Uterus (tissue), 4 donors: ENCODE measurements around the gene CALHM2. TPM values are rescaled to one million over a fixed set of nuclear protein-coding genes. Genes with fewer than 3 reads are reported as not detected.
A peak's percentile ranks its signal among the peaks of the same experiment; 100 is the strongest.

Experiments used
- DNase-seq, 2 donors: peaks; one replicate each; pipeline ENCODE4 v3.0.0-alpha.2; 2019 to 2020
- H3K27ac ChIP-seq, 2 donors: fragments of 200-600 bp; sonication (generic); 1 replicate in 1 of 2; 2 replicates in 1 of 2; pipeline ENCODE4 v1.5.1; 2016 to 2018
- H3K27me3 ChIP-seq, 2 donors: fragments of 200-600 bp; sonication (generic); one replicate each; pipeline ENCODE4 v1.5.1; 2018 to 2019; ENCODE audit warnings: control low read depth in 1 of 2
- H3K36me3 ChIP-seq, 2 donors: fragments of 200-600 bp; sonication (generic); one replicate each; pipeline ENCODE4 v1.5.1; 2019; ENCODE audit warnings: control low read depth in 1 of 2
- H3K4me1 ChIP-seq, 2 donors: fragments of 200-600 bp; sonication (generic); one replicate each; pipeline ENCODE4 v1.5.1; 2018 to 2019; ENCODE audit warnings: control low read depth in 1 of 2
- H3K4me3 ChIP-seq, 2 donors: fragments of 200-600 bp; sonication (generic); 1 replicate in 1 of 2; 2 replicates in 1 of 2; pipeline ENCODE4 v1.5.1; 2018 to 2019; ENCODE audit warnings: mild to moderate bottlenecking in 1 of 2
- H3K9me3 ChIP-seq, 2 donors: fragments of 200-600 bp; sonication (generic); one replicate each; pipeline ENCODE4 v1.5.1; 2019; ENCODE audit warnings: control low read depth in 1 of 2
- POLR2A ChIP-seq, 2 donors: fragments of 450-650 bp; IDR thresholded peaks; one replicate each; pipeline ENCODE4 v1.6.1; 2016; ENCODE audit warnings: antibody characterized with exemption in 2 of 2, mild to moderate bottlenecking in 1 of 2, moderate library complexity in 1 of 2
- intact Hi-C: fragments of 100-400 bp; cut with DNase I; formaldehyde crosslinking; loops from one replicate; pipeline ENCODE4 v1.15.1; 2023; ENCODE audit warnings: low total_unique reads
- total RNA-seq, 4 donors: library from RNA; depleted of rRNA in 3 of 4; stranded (reverse); fragments of >200 nt in 3 of 4; gene quantifications; one replicate each; pipeline versions ENCODE4 v1.1.0 to v1.2.4, GENCODE V29; 2014 to 2023
- TF ChIP-seq, protein P1 (sequence below), 4 experiments: fragments of 200-600 bp in 2 of 4; fragments of 450-650 bp in 2 of 4; sonication (generic) in 2 of 4; IDR thresholded peaks; one replicate each; pipeline ENCODE4 v1.5.1; 2016 to 2019; ENCODE audit warnings: antibody characterized with exemption in 4 of 4, mild to moderate bottlenecking in 2 of 4, moderate library complexity in 1 of 4
- donor health status: DM: yes; HTN: yes; CAD: no.

Gene CALHM2
- total RNA-seq, 4 donors from 2014 or later = 29.7 to 98.7 (median 46.8) TPM

DNA sequence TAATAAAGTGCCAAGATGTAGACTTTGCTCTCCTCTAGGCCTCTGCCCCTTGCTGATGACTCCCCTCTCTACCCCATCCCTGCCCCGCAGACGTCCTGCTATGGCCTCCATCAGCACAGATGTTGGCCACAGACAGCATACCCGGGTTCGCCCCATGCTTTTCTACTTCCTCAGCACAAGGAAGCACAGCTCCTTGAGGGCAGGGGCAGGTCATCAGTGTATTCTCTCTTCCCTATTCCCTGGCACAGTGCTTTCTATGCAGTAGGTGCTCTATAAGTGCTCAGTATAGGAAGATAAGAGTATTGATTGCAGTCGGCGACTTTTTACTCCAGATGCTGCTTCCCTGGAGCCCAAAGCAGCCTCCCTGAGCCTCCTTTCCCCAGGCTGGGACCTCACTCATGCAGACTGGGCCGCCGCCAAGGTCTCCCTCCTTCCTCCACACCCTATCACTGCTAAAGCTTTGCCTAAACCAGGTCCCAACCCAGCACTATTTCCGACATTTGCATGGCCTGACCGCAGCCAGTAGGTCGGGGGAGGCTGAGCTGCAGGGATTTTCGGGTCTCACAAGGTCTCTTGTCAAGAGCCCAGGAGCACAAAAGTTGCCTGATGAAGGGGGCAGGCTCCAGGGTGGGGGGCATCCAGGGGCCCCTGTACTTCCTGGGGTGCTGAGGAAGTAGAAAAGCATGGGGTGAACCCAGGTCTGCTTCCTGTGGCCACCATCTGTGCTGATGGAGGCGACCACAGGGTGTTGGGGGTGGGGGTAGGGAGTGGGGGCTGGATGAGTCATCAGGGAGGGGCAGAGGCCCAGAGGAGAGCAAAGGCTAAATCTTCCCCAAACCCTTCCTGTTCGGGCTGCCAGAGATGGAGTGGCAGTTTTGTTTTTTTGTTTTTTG, 18.8 kb upstream of the CALHM2 start:
- Histone ChIP-seq H3K4me1 (no peaks in the 10 kb centered on the region), H3K4me3 (no peak overlapping the region), H3K36me3 (no peaks in the 10 kb centered on the region), H3K27ac (peak overlapping the region in 1 of 2 donors; percentile 19), H3K27me3 (no peaks in the 10 kb centered on the region), H3K9me3 (no peaks in the 10 kb centered on the region)
- intact Hi-C loops = no loop called here
- no peak for DNase-seq
- TF ChIP-seq POLR2A (IDR thresholded peaks at IDR 0.05) = no peak
- TF ChIP-seq, protein P1, sequence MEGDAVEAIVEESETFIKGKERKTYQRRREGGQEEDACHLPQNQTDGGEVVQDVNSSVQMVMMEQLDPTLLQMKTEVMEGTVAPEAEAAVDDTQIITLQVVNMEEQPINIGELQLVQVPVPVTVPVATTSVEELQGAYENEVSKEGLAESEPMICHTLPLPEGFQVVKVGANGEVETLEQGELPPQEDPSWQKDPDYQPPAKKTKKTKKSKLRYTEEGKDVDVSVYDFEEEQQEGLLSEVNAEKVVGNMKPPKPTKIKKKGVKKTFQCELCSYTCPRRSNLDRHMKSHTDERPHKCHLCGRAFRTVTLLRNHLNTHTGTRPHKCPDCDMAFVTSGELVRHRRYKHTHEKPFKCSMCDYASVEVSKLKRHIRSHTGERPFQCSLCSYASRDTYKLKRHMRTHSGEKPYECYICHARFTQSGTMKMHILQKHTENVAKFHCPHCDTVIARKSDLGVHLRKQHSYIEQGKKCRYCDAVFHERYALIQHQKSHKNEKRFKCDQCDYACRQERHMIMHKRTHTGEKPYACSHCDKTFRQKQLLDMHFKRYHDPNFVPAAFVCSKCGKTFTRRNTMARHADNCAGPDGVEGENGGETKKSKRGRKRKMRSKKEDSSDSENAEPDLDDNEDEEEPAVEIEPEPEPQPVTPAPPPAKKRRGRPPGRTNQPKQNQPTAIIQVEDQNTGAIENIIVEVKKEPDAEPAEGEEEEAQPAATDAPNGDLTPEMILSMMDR (IDR thresholded peaks at IDR 0.05) = no peak

DNA sequence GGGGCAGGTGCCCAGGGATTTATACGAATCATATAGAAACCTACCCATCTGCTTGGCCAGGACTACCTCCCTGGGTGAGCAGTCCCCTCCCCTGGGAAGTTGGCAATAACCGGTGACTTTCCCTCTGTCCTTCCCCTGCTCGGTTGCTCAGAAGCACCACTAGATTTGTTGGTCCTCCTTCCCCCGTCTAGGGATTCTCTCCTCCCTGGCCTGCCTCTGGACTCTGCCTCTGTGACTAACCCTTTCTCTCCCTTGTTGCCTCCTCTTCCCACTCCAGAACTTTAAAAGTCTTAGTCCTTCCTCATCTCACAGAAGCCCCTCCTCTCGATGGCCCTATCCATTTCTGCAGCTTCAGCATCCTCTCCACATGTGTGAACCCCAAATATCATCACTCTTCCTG, 17.0 kb upstream of the CALHM2 start:
- no peaks in the 10 kb centered on the region for H3K9me3 ChIP-seq
- H3K4me3 ChIP-seq = no peak overlapping the region
- H3K4me1 ChIP-seq = no peaks in the 10 kb centered on the region
- no peak for DNase-seq
- H3K36me3 ChIP-seq = no peaks in the 10 kb centered on the region
- H3K27ac ChIP-seq = no peak overlapping the region
- no peaks in the 10 kb centered on the region for H3K27me3 ChIP-seq
- intact Hi-C loops = no loop called here
- TF ChIP-seq POLR2A (IDR thresholded peaks at IDR 0.05) = no peak

DNA sequence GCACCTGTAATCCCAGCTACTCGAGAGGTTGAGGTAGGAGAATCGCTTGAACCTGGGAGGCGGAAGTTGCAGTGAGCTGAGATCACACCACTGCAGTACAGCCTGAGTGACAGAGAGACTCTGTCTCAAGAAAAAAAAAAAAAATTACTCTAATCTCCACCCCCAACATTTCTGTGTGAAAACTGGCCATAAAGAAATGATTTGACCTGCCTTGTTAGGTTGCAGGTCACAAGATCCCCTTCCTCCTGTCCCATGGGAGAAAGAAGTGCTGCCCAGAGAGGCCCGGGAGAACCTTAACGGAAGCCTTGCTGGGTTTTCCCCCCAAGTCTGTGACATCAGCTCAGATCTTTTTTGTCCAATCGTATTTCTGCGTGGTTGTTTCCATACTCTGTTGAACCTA, 15.2 kb upstream of the CALHM2 start:
- TF ChIP-seq, protein P1 (IDR thresholded peaks at IDR 0.05) = no peak
- TF ChIP-seq POLR2A (IDR thresholded peaks at IDR 0.05) = no peak
- intact Hi-C loops = no loop called here
- Histone ChIP-seq H3K4me3 (no peak overlapping the region), H3K27ac (no peak overlapping the region), H3K27me3 (no peaks in the 10 kb centered on the region), H3K9me3 (no peaks in the 10 kb centered on the region), H3K36me3 (no peaks in the 10 kb centered on the region), H3K4me1 (no peaks in the 10 kb centered on the region)
- no peak for DNase-seq

DNA sequence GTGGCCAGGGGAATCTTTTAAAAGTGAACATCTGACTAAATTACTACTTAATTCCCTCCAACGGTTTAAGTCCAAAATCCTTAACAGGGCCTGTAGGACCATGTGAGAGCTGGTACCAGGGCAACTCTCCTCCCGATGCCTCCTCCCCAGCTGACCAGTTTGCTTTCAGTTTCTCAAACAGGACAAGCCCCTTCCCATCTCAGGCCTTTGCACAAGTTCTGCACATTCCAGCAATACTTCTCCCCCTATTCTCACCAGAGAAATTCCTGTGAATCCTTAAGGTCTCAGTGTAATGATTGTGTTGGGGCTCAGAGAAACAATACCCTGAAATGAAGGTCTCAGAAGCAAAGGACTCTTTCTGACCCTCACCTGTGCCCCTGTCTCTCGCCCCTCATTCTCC, 14.6 kb upstream of the CALHM2 start:
- DNase-seq = no peak
- H3K27ac ChIP-seq = no peak overlapping the region
- no peaks in the 10 kb centered on the region for H3K9me3 ChIP-seq
- H3K36me3 ChIP-seq = no peaks in the 10 kb centered on the region
- H3K27me3 ChIP-seq = no peaks in the 10 kb centered on the region
- no peak overlapping the region for H3K4me3 ChIP-seq
- no peak for TF ChIP-seq POLR2A (IDR thresholded peaks at IDR 0.05)
- TF ChIP-seq, protein P1 (IDR thresholded peaks at IDR 0.05) = no peak
- no peaks in the 10 kb centered on the region for H3K4me1 ChIP-seq
- intact Hi-C loops = no loop called here

DNA sequence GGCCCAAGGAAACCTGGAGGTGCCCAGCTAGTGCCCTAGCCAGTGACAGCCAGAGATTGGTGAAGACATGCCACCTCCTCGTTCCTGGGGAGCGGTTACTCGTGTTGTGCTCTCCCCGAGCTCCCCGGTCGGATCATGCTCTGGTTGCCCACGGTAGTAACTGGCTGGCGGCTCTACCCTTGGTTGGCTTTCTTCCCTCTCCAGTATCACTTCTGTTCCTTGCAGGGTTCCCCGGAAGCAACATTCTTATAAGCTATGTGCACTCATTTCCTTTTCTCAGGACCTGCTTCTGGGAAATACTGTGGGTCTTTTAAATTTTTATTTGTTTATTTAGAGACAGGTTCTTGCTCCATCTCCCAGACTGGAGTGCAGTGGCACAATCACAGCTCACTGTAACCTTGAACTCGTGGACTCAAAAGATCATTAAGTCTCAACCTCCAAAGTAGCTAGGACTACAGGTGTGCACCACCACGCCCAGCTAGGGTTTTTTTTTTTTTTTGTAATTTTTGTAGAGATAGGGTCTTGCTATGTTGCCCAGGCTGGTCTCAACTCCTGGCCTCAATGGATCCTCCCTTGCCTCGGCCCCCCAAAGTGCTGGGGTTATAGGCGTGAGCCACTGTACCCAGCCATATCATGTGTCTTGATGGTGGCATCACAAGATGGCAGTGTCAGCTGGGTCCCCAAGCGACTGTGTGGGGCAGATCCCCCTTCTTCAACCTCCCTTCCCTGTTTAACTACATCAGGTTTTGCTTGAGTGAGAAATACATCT, 13.4 kb upstream of the CALHM2 start:
- intact Hi-C loops = no loop called here
- no peaks in the 10 kb centered on the region for H3K27me3 ChIP-seq
- TF ChIP-seq, protein P1 (IDR thresholded peaks at IDR 0.05) = no peak
- TF ChIP-seq POLR2A (IDR thresholded peaks at IDR 0.05) = no peak
- no peak overlapping the region for H3K27ac ChIP-seq
- H3K36me3 ChIP-seq = no peaks in the 10 kb centered on the region
- DNase-seq = no peak
- no peaks in the 10 kb centered on the region for H3K9me3 ChIP-seq
- no peak overlapping the region for H3K4me3 ChIP-seq
- no peaks in the 10 kb centered on the region for H3K4me1 ChIP-seq
